ENCODE data around the gene PCDH8. TPM values are rescaled to one million over a fixed set of nuclear protein-coding genes. Genes with fewer than 3 reads are reported as not detected.

Gene PCDH8
- total RNA-seq, 3 donors from 2014 or later (not counting 1 experiment from before 2014, with no cell fraction given), result not detected

DNA sequence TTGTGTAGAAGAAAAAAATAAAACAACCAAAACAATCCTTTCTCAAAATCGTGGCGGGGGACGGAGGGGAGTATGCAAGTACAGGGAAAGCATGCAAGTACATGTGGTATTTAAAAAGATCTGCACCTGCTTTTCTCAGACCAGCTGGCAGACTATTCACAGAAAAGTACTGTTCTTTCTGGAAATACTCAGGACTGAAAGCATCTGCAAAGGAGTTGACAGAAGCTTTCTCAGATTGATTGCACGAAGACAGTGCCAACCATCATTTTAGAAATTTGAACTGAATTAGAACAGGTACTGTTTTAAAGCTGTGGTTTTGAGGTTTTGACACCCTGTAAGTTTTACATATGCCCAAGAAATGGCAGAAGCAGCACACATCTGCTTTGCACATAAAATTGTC lies 19.8 kb upstream of the PCDH8 start:
- Mint-ChIP-seq H3K4me3 (no peak overlapping the region), H3K4me1 (no peaks in the 10 kb centered on the region), H3K27ac (no peak overlapping the region), H3K9me3 (peaks cover 2 to 6% of the 10 kb centered on the region in 2 donors), H3K36me3 (no peaks in the 10 kb centered on the region), H3K27me3 (ENCODE audit: low read depth in 2 of 2) (peaks cover 8% of the 10 kb centered on the region in 2 donors)
- no peaks in the 10 kb centered on the region for H3K27me3 ChIP-seq (ENCODE audit: control insufficient read depth, insufficient read depth, low read length)
- no peaks in the 10 kb centered on the region for H3K36me3 ChIP-seq (ENCODE audit: control insufficient read depth, insufficient read depth, low read length)
- no peak overlapping the region for H3K4me3 ChIP-seq (ENCODE audit: low read length)
- no peaks in the 10 kb centered on the region for H3K4me1 ChIP-seq (ENCODE audit: control insufficient read depth, insufficient read depth, low read length)
- DNase-seq (no peak), ATAC-seq (no peak)
- 48% methylated on average over 4 of the region's 4 CpGs for WGBS (ENCODE audit: insufficient coverage)
- H3K9me3 ChIP-seq (ENCODE audit: control insufficient read depth, insufficient read depth, low read length), result no peaks in the 10 kb centered on the region
- no peak overlapping the region for H3K27ac ChIP-seq (ENCODE audit: low read length)
- no peak for TF ChIP-seq CTCF (IDR thresholded peaks at IDR 0.05)
- intact Hi-C loops (cut with micrococcal nuclease), result no loop called here

DNA sequence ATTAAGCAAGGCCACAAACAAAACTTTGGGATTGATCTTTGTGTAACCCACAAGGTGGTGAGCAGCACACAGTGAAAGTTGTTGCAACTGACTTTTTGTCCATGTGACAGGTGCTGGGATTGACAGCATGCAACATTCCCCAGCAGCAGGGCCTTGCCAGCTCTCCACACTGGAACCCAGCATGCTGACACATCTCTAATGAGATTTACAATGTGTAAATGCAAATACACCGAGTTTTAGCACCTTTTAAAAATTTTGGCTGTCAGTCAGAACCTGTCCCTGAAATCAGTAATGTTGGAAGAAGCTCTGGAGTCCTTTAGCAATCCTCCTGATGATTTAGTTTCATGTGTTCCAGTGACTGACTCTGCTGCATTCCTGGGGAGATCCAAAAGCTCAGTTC lies 16.5 kb upstream of the PCDH8 start:
- no peak for TF ChIP-seq CTCF (IDR thresholded peaks at IDR 0.05)
- DNase-seq (no peak), ATAC-seq (no peak)
- no peaks in the 10 kb centered on the region for H3K36me3 ChIP-seq (ENCODE audit: control insufficient read depth, insufficient read depth, low read length)
- Mint-ChIP-seq H3K4me3 (no peak overlapping the region), H3K4me1 (no peaks in the 10 kb centered on the region), H3K9me3 (no peaks in the 10 kb centered on the region), H3K36me3 (no peaks in the 10 kb centered on the region), H3K27me3 (ENCODE audit: low read depth in 2 of 2) (peaks cover 4 to 8% of the 10 kb centered on the region in 2 donors), H3K27ac (no peak overlapping the region)
- intact Hi-C loops (cut with micrococcal nuclease), result no loop called here
- no peak overlapping the region for H3K4me3 ChIP-seq (ENCODE audit: low read length)
- H3K27me3 ChIP-seq (ENCODE audit: control insufficient read depth, insufficient read depth, low read length), result no peaks in the 10 kb centered on the region
- WGBS (ENCODE audit: insufficient coverage), result 54% methylated on average over 1 of the region's 1 CpG
- H3K4me1 ChIP-seq (ENCODE audit: control insufficient read depth, insufficient read depth, low read length), result no peaks in the 10 kb centered on the region
- H3K27ac ChIP-seq (ENCODE audit: low read length), result no peak overlapping the region
- H3K9me3 ChIP-seq (ENCODE audit: control insufficient read depth, insufficient read depth, low read length), result no peaks in the 10 kb centered on the region

- H3K4me3 ChIP-seq (ENCODE audit: low read length), result no peak overlapping the region
- ATAC-seq (no peak), DNase-seq (no peak)
- Mint-ChIP-seq H3K36me3 (no peaks in the 10 kb centered on the region), H3K27ac (no peak overlapping the region), H3K4me1 (no peaks in the 10 kb centered on the region), H3K27me3 (ENCODE audit: low read depth in 2 of 2) (peaks cover 4 to 19% of the 10 kb centered on the region in 2 donors), H3K9me3 (no peaks in the 10 kb centered on the region), H3K4me3 (no peak overlapping the region)
- no peak overlapping the region for H3K27ac ChIP-seq (ENCODE audit: low read length)
- no peaks in the 10 kb centered on the region for H3K36me3 ChIP-seq (ENCODE audit: control insufficient read depth, insufficient read depth, low read length)
- peak; percentile 39 for TF ChIP-seq CTCF (IDR thresholded peaks at IDR 0.05)
- no peaks in the 10 kb centered on the region for H3K4me1 ChIP-seq (ENCODE audit: control insufficient read depth, insufficient read depth, low read length)
- no peaks in the 10 kb centered on the region for H3K27me3 ChIP-seq (ENCODE audit: control insufficient read depth, insufficient read depth, low read length)
- 57% methylated on average over 3 of the region's 3 CpGs for WGBS (ENCODE audit: insufficient coverage)
- intact Hi-C loops (cut with micrococcal nuclease), result no loop called here
- H3K9me3 ChIP-seq (ENCODE audit: control insufficient read depth, insufficient read depth, low read length), result no peaks in the 10 kb centered on the region
These were observed 14.1 kb upstream of the PCDH8 start for GRCh38 chr13:52862358-52863206.
